ES-I3 (cell line): ENCODE results near the gene GALNT17.

ENCODE experiments used
- H3K36me3 ChIP-seq: 2 replicates; pipeline ENCODE4 v1.6.1; 2013; ENCODE audit warnings: mild to moderate bottlenecking, low read length, control low read depth, moderate library complexity; ENCODE audit not compliant: insufficient read depth
- H3K4me1 ChIP-seq: 2 replicates; pipeline ENCODE4 v1.6.1; 2013; ENCODE audit warnings: mild to moderate bottlenecking, control low read depth, low read length; ENCODE audit not compliant: insufficient read depth
- H3K9ac ChIP-seq: 2 replicates; pipeline ENCODE4 v1.6.1; 2013; ENCODE audit warnings: low read depth, mild to moderate bottlenecking, low read length, moderate library complexity
- H3K9me3 ChIP-seq: 2 replicates; pipeline ENCODE4 v1.6.1; 2013; ENCODE audit warnings: mild to moderate bottlenecking, low read length, moderate library complexity; ENCODE audit not compliant: control insufficient read depth, insufficient read depth

Gene GALNT17

GRCh38 chr7:71739520-71740173 is 607.7 kb downstream of the GALNT17 start:
- Histone ChIP-seq H3K9ac (no peak overlapping the region), H3K4me1 (peaks cover 16% of the 10 kb centered on the region), H3K36me3 (no peaks in the 10 kb centered on the region), H3K9me3 (no peaks in the 10 kb centered on the region)

DNA sequence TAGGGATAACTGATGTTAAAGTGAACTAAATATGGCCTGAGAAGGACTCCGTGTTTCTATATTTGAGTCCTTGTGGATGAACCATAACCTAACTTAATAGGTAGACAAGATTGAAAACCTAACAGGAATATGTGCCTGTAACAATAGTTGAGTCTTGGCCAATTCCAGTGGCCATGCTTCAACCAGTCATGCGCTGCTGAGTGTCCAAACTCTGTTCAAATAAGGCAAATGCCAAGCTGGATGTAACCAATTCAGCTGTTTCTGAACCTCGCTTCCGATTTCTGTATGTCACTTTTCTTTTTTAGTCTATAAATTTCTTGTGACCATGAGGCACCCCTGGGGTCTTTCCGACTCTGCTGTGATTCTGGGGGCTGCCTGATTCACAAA is 608.2 kb downstream of the GALNT17 start:
- H3K9me3 ChIP-seq = no peaks in the 10 kb centered on the region
- peaks cover 16% of the 10 kb centered on the region for H3K4me1 ChIP-seq

GRCh38 chr7:71746006-71746405 is 614.1 kb downstream of the GALNT17 start:
- no peaks in the 10 kb centered on the region for H3K36me3 ChIP-seq
- no peaks in the 10 kb centered on the region for H3K9me3 ChIP-seq
- no peaks in the 10 kb centered on the region for H3K4me1 ChIP-seq
- H3K9ac ChIP-seq = no peak overlapping the region

More for the DNA sequence above, 608.2 kb downstream of the GALNT17 start:
- Histone ChIP-seq H3K36me3 (no peaks in the 10 kb centered on the region), H3K9ac (no peak overlapping the region)

GRCh38 chr7:71750290-71750689 is 618.3 kb downstream of the GALNT17 start:
- Histone ChIP-seq H3K9me3 (no peaks in the 10 kb centered on the region; the same call in 1 of the 2 replicates), H3K4me1 (no peaks in the 10 kb centered on the region), H3K36me3 (no peaks in the 10 kb centered on the region)

GRCh38 chr7:71752171-71752935 is 620.4 kb downstream of the GALNT17 start:
- Histone ChIP-seq H3K9me3 (no peaks in the 10 kb centered on the region; the same call in 1 of the 2 replicates), H3K4me1 (no peaks in the 10 kb centered on the region), H3K9ac (peak overlapping the region; percentile 58), H3K36me3 (no peaks in the 10 kb centered on the region)

More at GRCh38 chr7:71750290-71750689, 618.3 kb downstream of the GALNT17 start:
- no peak overlapping the region for H3K9ac ChIP-seq

DNA sequence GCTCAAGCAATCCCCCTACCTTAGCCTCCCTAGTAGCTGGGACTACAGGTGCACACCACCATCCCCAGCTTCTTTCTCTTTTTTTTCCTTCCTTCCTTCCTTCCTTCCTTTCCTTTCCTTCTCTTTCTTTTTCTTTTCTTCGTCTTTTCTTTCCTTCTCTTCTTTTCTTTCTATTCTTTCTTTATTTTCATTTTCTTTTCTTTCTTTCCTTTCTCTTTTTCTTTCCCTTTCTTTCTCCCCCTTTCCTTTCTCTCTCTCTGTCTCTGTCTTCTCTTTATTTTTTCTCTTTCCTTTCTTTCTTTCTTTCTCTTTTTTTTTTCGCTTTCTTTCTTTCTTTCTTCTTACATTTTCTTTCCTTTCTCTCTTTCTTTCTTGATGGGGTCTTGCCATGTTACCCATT is 621.3 kb downstream of the GALNT17 start:
- Histone ChIP-seq H3K36me3 (no peaks in the 10 kb centered on the region), H3K4me1 (no peaks in the 10 kb centered on the region), H3K9me3 (no peaks in the 10 kb centered on the region; the same call in 1 of the 2 replicates), H3K9ac (no peak overlapping the region)

- H3K9me3 ChIP-seq = no peaks in the 10 kb centered on the region; the same call in 1 of the 2 replicates
- no peaks in the 10 kb centered on the region for H3K4me1 ChIP-seq
- H3K9ac ChIP-seq = no peak overlapping the region
- no peaks in the 10 kb centered on the region for H3K36me3 ChIP-seq
These were observed 622.2 kb downstream of the GALNT17 start for GRCh38 chr7:71753956-71754664.

DNA sequence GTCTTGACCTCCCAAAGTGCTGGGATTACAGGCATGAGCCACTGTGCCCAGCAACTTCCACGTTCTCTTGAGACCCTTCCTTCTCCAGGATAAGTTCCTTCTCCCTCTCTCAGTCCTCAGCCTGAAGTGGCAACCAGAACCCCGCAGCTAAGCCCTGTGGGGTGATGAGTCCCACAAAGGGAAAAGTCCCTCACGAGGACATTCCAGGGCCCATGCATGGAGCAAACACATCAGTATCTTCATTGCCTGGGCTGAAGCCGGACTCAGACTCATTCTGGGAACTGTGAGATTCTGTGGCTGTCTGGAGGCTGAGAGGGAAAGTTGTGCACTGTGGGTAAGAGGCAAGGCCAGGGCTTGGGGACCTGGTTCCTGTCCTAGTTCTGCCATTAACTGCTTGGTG is 622.9 kb downstream of the GALNT17 start:
- Histone ChIP-seq H3K36me3 (no peaks in the 10 kb centered on the region), H3K9ac (no peak overlapping the region), H3K4me1 (no peaks in the 10 kb centered on the region), H3K9me3 (no peaks in the 10 kb centered on the region; the same call in 1 of the 2 replicates)

GRCh38 chr7:71761336-71761735 is 629.4 kb downstream of the GALNT17 start:
- no peaks in the 10 kb centered on the region for H3K36me3 ChIP-seq
- H3K9ac ChIP-seq = no peak overlapping the region
- peaks cover 4% of the 10 kb centered on the region; the same call in 1 of the 2 replicates for H3K9me3 ChIP-seq
- H3K4me1 ChIP-seq = no peaks in the 10 kb centered on the region
